Epidermal melanocyte (primary cell): ENCODE data around the gene TNFAIP8L3.
A peak's percentile ranks its signal among the peaks of the same experiment; 100 is the strongest.

ENCODE experiments used
- DNase-seq: peaks from one replicate; pipeline ENCODE4 v3.0.0; 2011; ENCODE audit warnings: low spot score; ENCODE audit not compliant: insufficient read length

The TNFAIP8L3 gene

GRCh38 chr15:51117270-51117669, 22.6 kb upstream of the TNFAIP8L3 start:
- DNase-seq: no peak

DNA sequence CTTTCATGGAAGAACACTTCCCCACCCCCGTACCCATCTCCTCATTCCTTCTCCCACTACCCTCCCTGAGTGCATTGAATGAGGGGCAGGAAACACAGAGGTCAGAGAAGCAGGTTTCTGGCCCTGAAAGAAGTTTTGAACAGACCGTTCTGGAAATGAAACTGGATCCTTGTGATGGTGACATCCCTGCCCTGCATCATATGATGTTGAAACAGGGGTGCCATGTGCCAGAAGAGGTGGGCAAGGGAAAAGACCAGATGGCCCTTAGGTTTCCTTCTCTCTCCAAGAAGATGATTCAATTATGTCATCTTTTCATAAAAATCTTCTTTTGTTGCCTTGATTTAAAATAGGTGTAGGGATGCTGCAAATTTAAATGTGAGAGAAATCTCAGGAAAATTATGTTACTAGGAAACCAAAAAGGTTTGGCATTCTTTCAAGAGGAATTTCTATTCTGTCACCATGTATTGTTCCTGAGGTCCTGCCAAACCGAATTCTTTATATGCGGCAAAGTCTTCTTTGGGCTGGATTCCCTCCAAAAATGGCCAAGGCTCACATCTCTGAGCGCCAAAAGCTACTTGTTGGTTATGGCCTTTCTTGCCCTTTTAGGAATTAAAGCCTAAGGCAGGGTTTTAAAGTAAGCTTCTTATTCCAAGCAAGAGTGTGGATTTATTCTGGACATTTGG, 19.9 kb upstream of the TNFAIP8L3 start:
- DNase-seq: no peak

GRCh38 chr15:51112078-51112477, 17.4 kb upstream of the TNFAIP8L3 start:
- DNase-seq: no peak

GRCh38 chr15:51111061-51111460, 16.4 kb upstream of the TNFAIP8L3 start:
- no peak for DNase-seq

GRCh38 chr15:51110171-51110570, 15.5 kb upstream of the TNFAIP8L3 start:
- DNase-seq: no peak

DNA sequence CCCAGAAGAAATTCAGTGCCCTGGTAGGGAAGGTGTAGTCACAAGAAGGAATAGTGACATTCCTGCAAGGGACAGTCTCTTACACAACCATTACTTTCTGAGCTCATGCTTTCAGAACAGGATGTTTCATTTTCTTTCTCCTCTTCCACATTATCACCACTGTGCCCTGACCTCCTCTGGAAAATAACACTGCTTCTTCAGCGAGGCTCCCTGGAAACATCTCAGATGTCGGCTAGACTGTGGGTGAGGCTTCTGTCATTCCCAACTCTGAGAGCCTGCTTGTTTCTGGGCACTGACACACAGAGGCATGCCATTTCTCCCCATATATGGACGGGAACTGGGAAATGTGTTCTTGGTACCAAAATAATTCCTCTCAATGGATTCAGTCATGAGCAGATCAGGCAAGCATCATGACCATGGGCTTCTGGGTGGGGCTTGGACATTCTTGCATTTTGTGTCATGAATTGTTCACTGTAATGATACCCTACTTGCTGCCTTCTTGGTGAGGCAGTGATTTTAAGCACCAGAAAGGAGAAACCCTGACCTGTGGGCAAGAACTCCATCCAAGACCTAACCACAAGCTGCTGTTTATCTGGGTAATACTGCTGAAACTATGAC, 14.3 kb upstream of the TNFAIP8L3 start:
- DNase-seq: no peak

GRCh38 chr15:51107612-51108011, 12.9 kb upstream of the TNFAIP8L3 start:
- DNase-seq: no peak

- DNase-seq: no peak
Observed at GRCh38 chr15:51106481-51106880, 11.8 kb upstream of the TNFAIP8L3 start.

GRCh38 chr15:51105430-51106016, 10.8 kb upstream of the TNFAIP8L3 start:
- DNase-seq: no peak

GRCh38 chr15:51104512-51104911, 9.8 kb upstream of the TNFAIP8L3 start:
- DNase-seq: no peak

- no peak for DNase-seq
Observed at GRCh38 chr15:51103330-51103729, 8.6 kb upstream of the TNFAIP8L3 start.

- no peak for DNase-seq
Observed at GRCh38 chr15:51100785-51101489, 6.2 kb upstream of the TNFAIP8L3 start.

DNA sequence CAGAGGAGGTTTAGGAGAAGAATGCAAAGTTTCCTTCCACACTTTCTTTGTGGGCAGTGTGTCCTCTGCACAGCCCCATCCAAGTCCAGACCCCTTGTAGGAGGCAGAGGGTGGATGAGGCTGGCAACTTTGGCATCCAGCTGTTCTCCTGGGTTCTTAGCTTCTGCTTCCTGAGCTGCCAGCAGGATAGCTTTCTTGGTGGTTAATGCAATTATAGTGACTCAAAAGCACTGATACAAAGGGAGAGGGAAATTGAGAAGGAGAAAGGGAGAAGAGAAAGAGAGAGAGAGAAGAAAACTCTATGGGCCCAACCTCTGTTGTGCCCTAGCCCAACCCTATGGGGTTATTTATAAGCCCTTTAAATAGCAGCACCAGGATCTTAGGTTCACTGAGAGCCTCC, 4.5 kb upstream of the TNFAIP8L3 start:
- DNase-seq: no peak

DNA sequence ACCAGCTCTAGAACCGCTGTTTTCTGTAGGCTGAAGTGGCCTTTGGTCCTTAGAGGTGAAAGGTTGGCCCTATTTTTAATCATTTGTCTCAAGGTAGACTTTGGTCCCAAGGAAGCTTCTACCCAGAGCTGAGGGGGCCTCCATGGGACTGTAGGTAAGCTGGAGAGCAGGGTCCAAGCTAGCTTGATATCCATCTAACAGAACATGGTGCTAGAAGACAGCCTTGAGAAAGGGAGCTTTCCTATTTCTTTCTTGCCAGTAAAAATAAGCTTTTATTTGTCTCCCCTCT, 3.6 kb upstream of the TNFAIP8L3 start:
- DNase-seq: no peak

GRCh38 chr15:51097553-51098330, 3.0 kb upstream of the TNFAIP8L3 start:
- DNase-seq: peak; percentile 56

DNA sequence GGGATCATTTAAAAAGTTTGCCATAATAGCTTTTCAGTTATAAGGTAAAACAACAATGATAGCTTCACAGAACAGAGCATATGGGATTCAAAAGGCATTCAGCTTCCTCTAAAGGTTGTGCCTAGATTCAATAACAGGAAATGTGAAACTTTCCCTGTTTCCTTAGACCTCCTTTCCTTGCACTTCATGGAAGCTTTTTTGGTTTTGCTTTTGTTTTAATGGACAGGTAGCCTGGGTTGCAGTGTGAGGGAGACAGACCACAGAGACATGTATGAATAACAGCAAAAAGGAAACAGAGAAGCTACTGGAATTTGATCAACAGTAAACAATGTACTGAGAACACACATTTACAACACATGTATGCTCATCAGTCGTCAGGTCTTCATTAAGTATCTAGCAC, 2.3 kb upstream of the TNFAIP8L3 start:
- no peak for DNase-seq

DNA sequence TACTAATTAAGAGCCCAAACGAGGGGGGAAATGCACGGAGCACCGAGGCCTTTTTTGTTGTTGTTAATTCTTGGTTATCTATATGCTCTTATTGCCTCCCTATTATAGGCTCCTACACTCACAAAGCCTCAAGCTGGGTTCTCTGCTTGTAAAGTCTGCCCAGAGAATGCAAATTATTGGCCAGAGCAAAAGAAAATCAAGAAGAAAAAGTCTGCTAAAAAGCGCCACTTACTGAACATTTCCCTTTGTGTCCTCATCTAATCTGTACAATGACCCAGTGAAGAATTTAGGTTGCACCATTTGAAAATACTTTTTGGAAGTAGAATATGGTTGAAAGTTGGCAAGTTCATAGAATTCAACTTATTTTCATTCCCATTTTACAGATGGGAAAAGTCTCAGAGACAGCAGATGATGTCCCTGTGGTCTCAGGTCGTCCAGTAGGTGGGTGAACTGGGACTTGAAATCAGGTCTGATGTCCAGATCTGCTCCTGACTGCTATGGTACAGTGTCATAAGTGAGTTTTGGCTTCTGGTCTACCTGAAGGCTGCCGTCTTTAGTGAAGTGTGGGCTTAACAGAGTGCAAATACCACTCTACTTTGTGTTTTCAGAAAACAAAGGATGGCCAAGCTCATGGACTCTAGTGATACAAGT, 1.1 kb upstream of the TNFAIP8L3 start:
- no peak for DNase-seq

GRCh38 chr15:51093839-51094605, 684 bp downstream of the TNFAIP8L3 start:
- DNase-seq: no peak

DNA sequence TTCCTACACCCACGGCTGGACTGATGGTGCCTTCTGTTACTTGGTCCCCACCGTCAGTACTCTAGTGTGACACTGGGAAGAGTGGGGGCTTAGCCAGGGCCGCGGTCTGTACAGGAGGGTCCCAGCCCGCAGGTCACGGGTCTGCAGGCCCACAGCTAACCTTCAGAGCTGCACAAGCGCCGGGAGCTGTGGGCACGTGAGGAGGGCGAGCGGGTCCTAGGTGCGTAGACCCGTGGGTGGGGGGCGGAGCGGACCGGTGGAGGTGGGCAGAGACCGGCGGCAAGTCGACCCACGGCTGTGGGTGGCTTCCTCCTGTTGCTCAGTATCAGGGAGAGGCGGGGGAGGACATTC, 1.2 kb downstream of the TNFAIP8L3 start:
- no peak for DNase-seq

DNA sequence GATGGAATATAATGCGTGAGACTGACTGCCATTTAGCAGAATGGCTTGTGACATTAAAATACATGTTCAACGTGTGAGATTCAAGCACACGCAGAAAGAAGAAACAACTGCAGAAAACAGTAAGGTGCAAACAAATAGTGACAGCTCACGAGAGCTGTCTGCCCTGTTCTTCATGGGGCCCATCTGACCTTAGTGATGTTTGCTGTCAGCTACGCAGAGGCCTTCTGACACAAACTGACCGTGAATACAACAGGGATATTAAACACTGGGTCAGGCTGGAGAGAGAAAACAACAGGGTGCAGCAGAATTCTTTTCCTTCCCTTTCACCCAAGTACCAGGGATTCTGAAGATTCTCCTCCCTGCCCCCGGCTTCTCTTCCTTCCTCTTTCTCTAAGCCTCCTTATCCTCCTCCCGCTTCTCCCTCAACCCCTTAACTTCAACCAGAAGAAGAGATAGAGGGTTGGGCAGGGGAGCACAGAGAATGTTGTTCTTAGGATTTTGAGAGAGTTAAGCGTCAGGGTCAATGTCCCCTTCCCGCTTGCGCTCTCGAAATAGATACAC, 2.1 kb downstream of the TNFAIP8L3 start:
- no peak for DNase-seq
